Karpas-422 (cell line): ENCODE data around the gene ABI2. TPM values are rescaled to one million over a fixed set of nuclear protein-coding genes. Genes with fewer than 3 reads are reported as not detected.
"Not testable (repeated sequence)": the region's sequence is repeated elsewhere in the genome, so short reads cannot be mapped to it uniquely, and the experiment has no call there.

Experiments used
- DNase-seq: peaks from one replicate; pipeline ENCODE4 v3.0.0-alpha.2; 2015
- H2AFZ ChIP-seq: fragments of 200-600 bp; sonication (generic); 2 replicates; pipeline ENCODE4 v1.6.1; 2014; ENCODE audit warnings: antibody characterized with exemption, low read length, mixed read lengths
- H3K27ac ChIP-seq: fragments of 200-600 bp; sonication (generic); 2 replicates; pipeline ENCODE4 v1.5.1; 2014; ENCODE audit warnings: mild to moderate bottlenecking, low read length, moderate library complexity
- H3K27me3 ChIP-seq: fragments of 200-600 bp; sonication (generic); 2 replicates; pipeline ENCODE4 v1.6.1; 2014; ENCODE audit warnings: low read length, mixed read lengths
- H3K36me3 ChIP-seq: fragments of 200-600 bp; sonication (generic); 2 replicates; pipeline ENCODE4 v1.6.1; 2014; ENCODE audit warnings: low read length, mixed read lengths; ENCODE audit not compliant: insufficient read depth
- H3K4me1 ChIP-seq: fragments of 200-600 bp; sonication (generic); 2 replicates; pipeline ENCODE4 v1.6.1; 2014; ENCODE audit warnings: mild to moderate bottlenecking, low read length, mixed read lengths
- H3K4me2 ChIP-seq: fragments of 200-600 bp; sonication (generic); 2 replicates; pipeline ENCODE4 v1.6.1; 2014; ENCODE audit warnings: low read length, low read depth, mild to moderate bottlenecking; ENCODE audit not compliant: poor library complexity, severe bottlenecking
- H3K4me3 ChIP-seq: fragments of 200-600 bp; sonication (generic); 2 replicates; pipeline ENCODE4 v1.5.1; 2014; ENCODE audit warnings: mild to moderate bottlenecking, antibody characterized with exemption, low read length, mixed read lengths
- H3K79me2 ChIP-seq: fragments of 200-600 bp; sonication (generic); 2 replicates; pipeline ENCODE4 v1.6.1; 2014; ENCODE audit warnings: mild to moderate bottlenecking, low read length, mixed read lengths
- H3K9ac ChIP-seq: fragments of 200-600 bp; sonication (generic); 2 replicates; pipeline ENCODE4 v1.6.0; 2014; ENCODE audit warnings: low read length
- H3K9me2 ChIP-seq: fragments of 200-600 bp; sonication (generic), shearing (Covaris generic); replicated peaks from 2 replicates; pipeline ENCODE4 v1.6.0; 2014; ENCODE audit warnings: mild to moderate bottlenecking, low read length, moderate library complexity; ENCODE audit not compliant: insufficient read depth
- H3K9me3 ChIP-seq: fragments of 300-700, 200-600 bp; sonication (generic); 2 replicates; pipeline ENCODE4 v1.6.1; 2014; ENCODE audit warnings: low read length, mixed read lengths
- H4K20me1 ChIP-seq: fragments of 200-600 bp; sonication (generic); 2 replicates; pipeline ENCODE4 v1.6.1; 2014; ENCODE audit warnings: mild to moderate bottlenecking, antibody characterized with exemption, low read length, low read depth; ENCODE audit not compliant: insufficient read depth
- total RNA-seq: library from RNA; depleted of rRNA; stranded (reverse); fragments of >200 nt; shearing (Covaris generic); gene quantifications from 2 replicates; pipeline ENCODE4 v1.2.3, GENCODE V29; 2014; ENCODE audit warnings: low replicate concordance

ABI2 gene
- total RNA-seq, 1 experiment from 2014 or later: 91.9 TPM

GRCh38 chr2:203326356-203326755 lies 1.8 kb upstream of the ABI2 start:
- no peaks in the 10 kb centered on the region for H3K36me3 ChIP-seq
- no peak for DNase-seq
- no peaks in the 10 kb centered on the region for H3K27me3 ChIP-seq
- H3K4me2 ChIP-seq: no peak overlapping the region
- no peak overlapping the region for H3K9ac ChIP-seq
- no peaks in the 10 kb centered on the region for H3K9me3 ChIP-seq
- no peaks in the 10 kb centered on the region for H4K20me1 ChIP-seq
- peaks cover 30% of the 10 kb centered on the region for H3K79me2 ChIP-seq
- H2AFZ ChIP-seq: no peak overlapping the region
- no peak overlapping the region for H3K27ac ChIP-seq
- H3K4me1 ChIP-seq: peaks cover 29% of the 10 kb centered on the region
- H3K4me3 ChIP-seq: no peak overlapping the region
- no peaks in the 10 kb centered on the region for H3K9me2 ChIP-seq

- Histone ChIP-seq H3K9ac (peak overlapping the region; percentile 82), H4K20me1 (no peaks in the 10 kb centered on the region), H3K9me2 (no peaks in the 10 kb centered on the region), H3K9me3 (no peaks in the 10 kb centered on the region), H3K27ac (peak overlapping the region; percentile 75), H3K4me3 (peak overlapping the region; percentile 79), H2AFZ (peak overlapping the region; percentile 79), H3K4me2 (peak overlapping the region; percentile 75), H3K4me1 (peaks cover 29% of the 10 kb centered on the region), H3K36me3 (no peaks in the 10 kb centered on the region), H3K27me3 (no peaks in the 10 kb centered on the region), H3K79me2 (peaks cover 42% of the 10 kb centered on the region)
- peak; percentile 50 for DNase-seq
Measured at GRCh38 chr2:203327582-203327900, 653 bp upstream of the ABI2 start.

GRCh38 chr2:203328760-203329540 lies 756 bp downstream of the ABI2 start:
- Histone ChIP-seq H3K4me3 (peak overlapping the region; percentile 79), H2AFZ (peak overlapping the region; percentile 47)
- DNase-seq: peak; percentile 80

GRCh38 chr2:203330434-203330833 lies 2.2 kb downstream of the ABI2 start:
- peak; percentile 48 for DNase-seq
- Histone ChIP-seq H3K4me1 (peaks cover 29% of the 10 kb centered on the region), H3K79me2 (peaks cover 70% of the 10 kb centered on the region), H3K4me3 (peak overlapping the region; percentile 79), H3K36me3 (peaks cover 5% of the 10 kb centered on the region; the same call in 1 of the 2 replicates), H3K27ac (peak overlapping the region; percentile 25; the same call in 1 of the 2 replicates), H2AFZ (no peak overlapping the region), H3K27me3 (no peaks in the 10 kb centered on the region), H3K4me2 (peak overlapping the region; percentile 75), H3K9me2 (no peaks in the 10 kb centered on the region), H3K9me3 (no peaks in the 10 kb centered on the region), H3K9ac (peak overlapping the region; percentile 82), H4K20me1 (no peaks in the 10 kb centered on the region)

More at GRCh38 chr2:203328760-203329540, 756 bp downstream of the ABI2 start:
- Histone ChIP-seq H3K9ac (peak overlapping the region; percentile 82), H3K36me3 (peaks cover 5% of the 10 kb centered on the region; the same call in 1 of the 2 replicates), H3K9me3 (no peaks in the 10 kb centered on the region), H3K9me2 (no peaks in the 10 kb centered on the region), H3K27me3 (no peaks in the 10 kb centered on the region), H4K20me1 (no peaks in the 10 kb centered on the region), H3K4me1 (peaks cover 29% of the 10 kb centered on the region), H3K4me2 (peak overlapping the region; percentile 75), H3K79me2 (peaks cover 55% of the 10 kb centered on the region), H3K27ac (peak overlapping the region; percentile 78)

- Histone ChIP-seq H3K79me2 (peaks cover 96% of the 10 kb centered on the region), H3K36me3 (peaks cover 13% of the 10 kb centered on the region; the same call in 1 of the 2 replicates), H3K4me1 (peaks cover 16% of the 10 kb centered on the region; the same call in 1 of the 2 replicates), H3K4me3 (no peak overlapping the region), H4K20me1 (no peaks in the 10 kb centered on the region), H3K9me3 (no peaks in the 10 kb centered on the region), H3K9me2 (no peaks in the 10 kb centered on the region), H3K27me3 (no peaks in the 10 kb centered on the region), H2AFZ (no peak overlapping the region), H3K27ac (no peak overlapping the region), H3K9ac (no peak overlapping the region), H3K4me2 (no peak overlapping the region)
- DNase-seq: no peak
Measured at GRCh38 chr2:203338322-203338721, 10.1 kb downstream of the ABI2 start.

- no peaks in the 10 kb centered on the region for H3K9me2 ChIP-seq
- no peak for DNase-seq
- H3K9me3 ChIP-seq: no peaks in the 10 kb centered on the region
- no peak overlapping the region for H3K27ac ChIP-seq
- no peak overlapping the region for H3K9ac ChIP-seq
- H2AFZ ChIP-seq: no peak overlapping the region
- H4K20me1 ChIP-seq: no peaks in the 10 kb centered on the region
- no peak overlapping the region for H3K4me3 ChIP-seq
- H3K4me2 ChIP-seq: no peak overlapping the region
- H3K27me3 ChIP-seq: no peaks in the 10 kb centered on the region
- peaks cover 97% of the 10 kb centered on the region for H3K79me2 ChIP-seq
- peaks cover 15% of the 10 kb centered on the region; the same call in 1 of the 2 replicates for H3K36me3 ChIP-seq
- peaks cover 16% of the 10 kb centered on the region; the same call in 1 of the 2 replicates for H3K4me1 ChIP-seq
Measured at GRCh38 chr2:203340791-203341487, 12.7 kb downstream of the ABI2 start.

GRCh38 chr2:203341741-203342310 lies 13.6 kb downstream of the ABI2 start:
- H3K27me3 ChIP-seq: no peaks in the 10 kb centered on the region

GRCh38 chr2:203342374-203342773 lies 14.2 kb downstream of the ABI2 start:
- not testable (repeated sequence) for H3K9me3 ChIP-seq, H3K4me1 ChIP-seq, H4K20me1 ChIP-seq, DNase-seq, H3K9me2 ChIP-seq, H3K36me3 ChIP-seq, H3K27ac ChIP-seq, H3K9ac ChIP-seq, H3K4me2 ChIP-seq, H3K27me3 ChIP-seq, H2AFZ ChIP-seq, H3K4me3 ChIP-seq
- peaks cover 97% of the 10 kb centered on the region for H3K79me2 ChIP-seq

More at GRCh38 chr2:203341741-203342310, 13.6 kb downstream of the ABI2 start:
- peaks cover 15% of the 10 kb centered on the region; the same call in 1 of the 2 replicates for H3K36me3 ChIP-seq
- DNase-seq: no peak
- H3K9ac ChIP-seq: no peak overlapping the region
- H3K4me2 ChIP-seq: no peak overlapping the region
- H3K27ac ChIP-seq: no peak overlapping the region
- no peaks in the 10 kb centered on the region for H3K9me2 ChIP-seq
- no peak overlapping the region for H3K4me3 ChIP-seq
- no peaks in the 10 kb centered on the region for H3K9me3 ChIP-seq
- peaks cover 97% of the 10 kb centered on the region for H3K79me2 ChIP-seq
- no peaks in the 10 kb centered on the region for H4K20me1 ChIP-seq
- H3K4me1 ChIP-seq: peaks cover 15% of the 10 kb centered on the region; the same call in 1 of the 2 replicates
- no peak overlapping the region for H2AFZ ChIP-seq
